ENCODE measurements around the gene RARA. TPM values are rescaled to one million over a fixed set of nuclear protein-coding genes. Genes with fewer than 3 reads are reported as not detected.
A peak's percentile ranks its signal among the peaks of the same experiment; 100 is the strongest.
"Not testable (repeated sequence)": the region's sequence is repeated elsewhere in the genome, so short reads cannot be mapped to it uniquely, and the experiment has no call there.

The RARA gene
- total RNA-seq, 1 donor from 2014 or later, result 34.9 TPM

- DNase-seq (ENCODE audit: low spot score), result no peak
These were observed 10.3 kb upstream of the RARA start for GRCh38 chr17:40298726-40299125.

GRCh38 chr17:40299159-40299757 lies 9.7 kb upstream of the RARA start:
- not testable (repeated sequence) for DNase-seq (ENCODE audit: low spot score)

GRCh38 chr17:40301315-40301714 lies 7.7 kb upstream of the RARA start:
- no peak for DNase-seq (ENCODE audit: low spot score)

GRCh38 chr17:40303009-40303657 lies 5.8 kb upstream of the RARA start:
- DNase-seq (ENCODE audit: low spot score), result peak; percentile 71

- DNase-seq (ENCODE audit: low spot score), result peak; percentile 42
These were observed 5.0 kb upstream of the RARA start for GRCh38 chr17:40303708-40304551.

- DNase-seq (ENCODE audit: low spot score), result peak; percentile 39
These were observed 4.5 kb upstream of the RARA start for GRCh38 chr17:40304552-40304863.

GRCh38 chr17:40304866-40305265 lies 4.1 kb upstream of the RARA start:
- DNase-seq (ENCODE audit: low spot score), result not testable (repeated sequence)

GRCh38 chr17:40306395-40306794 lies 2.6 kb upstream of the RARA start:
- DNase-seq (ENCODE audit: low spot score), result peak; percentile 37

- peak; percentile 55 for DNase-seq (ENCODE audit: low spot score)
These were observed 1.8 kb upstream of the RARA start for GRCh38 chr17:40307001-40307730.

- DNase-seq (ENCODE audit: low spot score), result peak; percentile 45
These were observed 1.2 kb upstream of the RARA start for GRCh38 chr17:40307740-40308239.

- peak; percentile 44 for DNase-seq (ENCODE audit: low spot score)
These were observed 1.1 kb downstream of the RARA start for GRCh38 chr17:40309949-40310510.

GRCh38 chr17:40310882-40311391 lies 2.0 kb downstream of the RARA start:
- DNase-seq (ENCODE audit: low spot score), result peak; percentile 41

- peak; percentile 81 for DNase-seq (ENCODE audit: low spot score)
These were observed 2.6 kb downstream of the RARA start for GRCh38 chr17:40311575-40311974.

GRCh38 chr17:40312131-40312731 lies 3.3 kb downstream of the RARA start:
- peak; percentile 64 for DNase-seq (ENCODE audit: low spot score)

GRCh38 chr17:40312893-40313667 lies 4.1 kb downstream of the RARA start:
- peak; percentile 32 for DNase-seq (ENCODE audit: low spot score)

GRCh38 chr17:40313668-40314583 lies 4.9 kb downstream of the RARA start:
- peak; percentile 39 for DNase-seq (ENCODE audit: low spot score)

- peak; percentile 94 for DNase-seq (ENCODE audit: low spot score)
These were observed 5.6 kb downstream of the RARA start for GRCh38 chr17:40314584-40314956.

GRCh38 chr17:40315206-40315605 lies 6.2 kb downstream of the RARA start:
- DNase-seq (ENCODE audit: low spot score), result peak; percentile 38

All from ureter (tissue), 1 donor.